Panc1 (cell line): ENCODE results near the gene GATB. TPM values are rescaled to one million over a fixed set of nuclear protein-coding genes. Genes with fewer than 3 reads are reported as not detected.

Source experiments
- ATAC-seq: fragments of 200-7000 bp; cut with Tn5 transposase; 2 replicates; pipeline ENCODE4 v1.9.1; 2020; ENCODE audit warnings: mild to moderate bottlenecking, moderate library complexity
- BruUV-seq: library from RNA; stranded (reverse); fragments of 400-500 nt; replicated peaks from 2 replicates; lab custom pipeline; 2021; lab: Mats Ljungman, UMichigan
- CTCF ChIA-PET: fragments of 300-600 bp; sonication (Branson Sonifier 250); formaldehyde crosslinking; loops from one replicate; lab custom pipeline; 2022; ENCODE audit warnings: antibody characterized with exemption; lab: Charles Lee
- POLR2A ChIA-PET: fragments of 300-600 bp; sonication (Branson Sonifier 250); formaldehyde crosslinking; loops from one replicate; lab custom pipeline; 2022; ENCODE audit warnings: antibody characterized with exemption; lab: Charles Lee
- DNase-seq: peaks from one replicate; pipeline ENCODE4 v3.0.0-alpha.2; 2010; ENCODE audit warnings: low read depth, low spot score
- H3K27ac ChIP-seq: 2 replicates; pipeline ENCODE4 v1.5.1; 2011; ENCODE audit warnings: mild to moderate bottlenecking, low read length, inconsistent platforms
- H3K27me3 ChIP-seq: fragments of 200-500 bp; sonication (Bioruptor generic); 2 replicates; pipeline ENCODE4 v1.6.0; 2014; ENCODE audit warnings: low read length, inconsistent platforms; ENCODE audit not compliant: control insufficient read depth, insufficient read depth
- H3K36me3 ChIP-seq: fragments of 200-500 bp; sonication (Bioruptor generic); 2 replicates; pipeline ENCODE4 v1.5.1; 2014; ENCODE audit warnings: inconsistent platforms, mild to moderate bottlenecking, low read length, moderate library complexity; ENCODE audit not compliant: control insufficient read depth, insufficient read depth
- H3K4me1 ChIP-seq: 2 replicates; pipeline ENCODE4 v1.5.1; 2011; ENCODE audit warnings: inconsistent platforms, mild to moderate bottlenecking, low read length, moderate library complexity; ENCODE audit not compliant: control insufficient read depth, insufficient read depth
- H3K4me3 ChIP-seq, 2 experiments: 2 replicates each; pipeline ENCODE4 v1.5.1; 2011 to 2012; ENCODE audit warnings: low read depth in 2 of 2, low read length in 2 of 2, mild to moderate bottlenecking in 2 of 2, inconsistent platforms in 1 of 2, moderate library complexity in 1 of 2
- H3K9me3 ChIP-seq: fragments of 200-500 bp; sonication (Bioruptor generic); 2 replicates; pipeline ENCODE4 v1.5.1; 2014; ENCODE audit warnings: low read depth, mild to moderate bottlenecking, inconsistent platforms, low read length, moderate library complexity; ENCODE audit not compliant: control insufficient read depth, insufficient read depth
- POLR2AphosphoS5 ChIP-seq: IDR thresholded peaks from 2 replicates; pipeline ENCODE4 v1.6.1; 2012; ENCODE audit warnings: mild to moderate bottlenecking, low read depth, low read length, moderate library complexity
- SIN3A ChIP-seq: IDR thresholded peaks from 2 replicates; pipeline ENCODE4 v1.6.1; 2012; ENCODE audit warnings: low read depth, mild to moderate bottlenecking, low read length, moderate library complexity, borderline replicate concordance; ENCODE audit not compliant: insufficient read depth
- TCF7L2 ChIP-seq: IDR thresholded peaks from 2 replicates; pipeline ENCODE4 v1.6.1; 2011; ENCODE audit warnings: mild to moderate bottlenecking, low read depth, low read length, inconsistent platforms
- in situ Hi-C: cut with HindIII; loops from 2 replicates; pipeline ENCODE4 v1.10.0; 2016; ENCODE audit warnings: low sequenced_read_pairs, low pct_unique_long_range_greater_than_20kb
- intact Hi-C: fragments of 100-400 bp; cut with micrococcal nuclease; formaldehyde crosslinking; loops from one replicate; pipeline ENCODE4 v1.10.0; 2022; ENCODE audit not compliant: unreplicated experiment
- total RNA-seq: library from RNA; stranded (reverse); gene quantifications from one replicate; pipeline ENCODE4 v1.2.1, GENCODE V29; 2021; ENCODE audit not compliant: unreplicated experiment
- TF ChIP-seq, protein P1 (sequence below), 2 experiments: IDR thresholded peaks; 2 replicates each; pipeline ENCODE4 v1.6.1; 2011 to 2012; ENCODE audit warnings: low read depth in 2 of 2, control low read depth in 1 of 2, low read length in 1 of 2, mild to moderate bottlenecking in 1 of 2, moderate library complexity in 1 of 2; ENCODE audit not compliant: insufficient read depth in 1 of 2
- TF ChIP-seq, protein P2 (sequence below): fragments of 450-650 bp; IDR thresholded peaks from 2 replicates; pipeline ENCODE4 v1.5.1; 2017; ENCODE audit warnings: mild to moderate bottlenecking

Gene GATB
- total RNA-seq, 1 experiment from 2014 or later = 9.7 TPM

DNA sequence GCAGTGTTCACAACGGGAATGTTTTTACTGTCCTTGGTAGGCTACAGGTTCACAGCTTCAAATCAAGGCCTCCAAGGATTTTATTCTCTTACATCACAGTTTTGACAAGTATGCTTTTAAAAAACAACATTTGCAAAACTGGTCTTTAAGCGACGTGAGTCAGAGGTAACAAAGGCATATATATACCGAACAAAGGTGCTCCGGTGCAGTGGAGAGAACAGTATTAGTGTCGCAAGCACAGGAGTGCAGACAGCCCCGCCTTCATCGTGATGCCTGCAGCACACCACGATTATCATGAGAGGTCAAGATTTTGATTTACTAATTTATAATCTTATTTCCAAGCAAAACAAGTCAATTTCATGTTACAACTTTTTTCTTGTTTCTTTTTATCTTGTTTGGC is 90.8 kb downstream of the GATB start:
- ATAC-seq (no peak), DNase-seq (no peak)
- in situ Hi-C loops = no loop called here
- no peak for TF ChIP-seq SIN3A
- TF ChIP-seq TCF7L2 = no peak
- TF ChIP-seq POLR2AphosphoS5 = no peak
- TF ChIP-seq, protein P1, sequence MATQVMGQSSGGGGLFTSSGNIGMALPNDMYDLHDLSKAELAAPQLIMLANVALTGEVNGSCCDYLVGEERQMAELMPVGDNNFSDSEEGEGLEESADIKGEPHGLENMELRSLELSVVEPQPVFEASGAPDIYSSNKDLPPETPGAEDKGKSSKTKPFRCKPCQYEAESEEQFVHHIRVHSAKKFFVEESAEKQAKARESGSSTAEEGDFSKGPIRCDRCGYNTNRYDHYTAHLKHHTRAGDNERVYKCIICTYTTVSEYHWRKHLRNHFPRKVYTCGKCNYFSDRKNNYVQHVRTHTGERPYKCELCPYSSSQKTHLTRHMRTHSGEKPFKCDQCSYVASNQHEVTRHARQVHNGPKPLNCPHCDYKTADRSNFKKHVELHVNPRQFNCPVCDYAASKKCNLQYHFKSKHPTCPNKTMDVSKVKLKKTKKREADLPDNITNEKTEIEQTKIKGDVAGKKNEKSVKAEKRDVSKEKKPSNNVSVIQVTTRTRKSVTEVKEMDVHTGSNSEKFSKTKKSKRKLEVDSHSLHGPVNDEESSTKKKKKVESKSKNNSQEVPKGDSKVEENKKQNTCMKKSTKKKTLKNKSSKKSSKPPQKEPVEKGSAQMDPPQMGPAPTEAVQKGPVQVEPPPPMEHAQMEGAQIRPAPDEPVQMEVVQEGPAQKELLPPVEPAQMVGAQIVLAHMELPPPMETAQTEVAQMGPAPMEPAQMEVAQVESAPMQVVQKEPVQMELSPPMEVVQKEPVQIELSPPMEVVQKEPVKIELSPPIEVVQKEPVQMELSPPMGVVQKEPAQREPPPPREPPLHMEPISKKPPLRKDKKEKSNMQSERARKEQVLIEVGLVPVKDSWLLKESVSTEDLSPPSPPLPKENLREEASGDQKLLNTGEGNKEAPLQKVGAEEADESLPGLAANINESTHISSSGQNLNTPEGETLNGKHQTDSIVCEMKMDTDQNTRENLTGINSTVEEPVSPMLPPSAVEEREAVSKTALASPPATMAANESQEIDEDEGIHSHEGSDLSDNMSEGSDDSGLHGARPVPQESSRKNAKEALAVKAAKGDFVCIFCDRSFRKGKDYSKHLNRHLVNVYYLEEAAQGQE (IDR thresholded peaks at IDR 0.05; ENCODE audit: insufficient read depth in 1 of 2, low read depth in 2 of 2, low read length in 1 of 2) = no peak
- Histone ChIP-seq H3K9me3 (no peaks in the 10 kb centered on the region), H3K27ac (no peak overlapping the region), H3K4me1 (no peaks in the 10 kb centered on the region), H3K27me3 (no peaks in the 10 kb centered on the region), H3K36me3 (no peaks in the 10 kb centered on the region), H3K4me3 (no peak overlapping the region)
- CTCF ChIA-PET = no interaction called here
- POLR2A ChIA-PET = no interaction called here
- BruUV-seq = no TSS peak
- intact Hi-C loops = no loop called here

DNA sequence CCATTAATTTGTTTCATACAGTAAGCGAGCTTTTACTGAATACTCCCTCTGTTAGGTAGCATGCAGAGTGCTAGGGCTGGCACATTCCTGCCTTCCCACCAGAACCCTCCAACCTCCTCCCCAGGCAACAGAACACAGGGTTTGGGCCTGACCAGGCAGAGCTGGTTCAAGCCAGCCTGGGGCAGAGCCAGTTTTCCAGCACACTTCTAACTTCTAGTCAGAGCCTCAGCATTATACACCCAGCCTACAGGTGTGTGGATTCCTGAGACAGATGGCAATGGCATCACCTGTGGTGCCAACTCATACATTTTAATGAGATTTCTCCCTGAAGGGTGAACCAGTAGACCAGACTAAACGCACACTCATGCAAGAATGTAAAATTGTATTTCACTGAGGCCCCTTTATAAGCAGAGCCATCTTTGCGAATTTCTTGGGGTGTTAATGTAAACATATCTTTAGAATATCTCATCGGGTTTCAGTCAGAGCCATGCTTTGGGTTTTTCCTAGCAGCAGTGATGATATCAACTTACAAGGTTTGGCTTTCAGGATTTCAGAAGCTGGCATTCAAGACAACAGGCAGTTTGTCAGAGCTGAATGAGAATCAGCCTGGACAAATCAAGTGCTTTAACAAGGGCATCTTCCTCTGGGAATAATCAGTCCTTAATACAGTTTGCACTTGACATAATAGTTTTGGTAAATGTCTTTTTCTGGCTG is 92.0 kb downstream of the GATB start:
- no peaks in the 10 kb centered on the region for H3K27me3 ChIP-seq
- H3K27ac ChIP-seq = no peak overlapping the region
- ChIA-PET CTCF (no interaction called here), POLR2A (no interaction called here)
- H3K4me1 ChIP-seq = no peaks in the 10 kb centered on the region
- in situ Hi-C loops (no loop called here), intact Hi-C loops (no loop called here)
- DNase-seq = no peak
- no peak overlapping the region for H3K4me3 ChIP-seq
- TF ChIP-seq POLR2AphosphoS5 = no peak
- TF ChIP-seq, protein P2, sequence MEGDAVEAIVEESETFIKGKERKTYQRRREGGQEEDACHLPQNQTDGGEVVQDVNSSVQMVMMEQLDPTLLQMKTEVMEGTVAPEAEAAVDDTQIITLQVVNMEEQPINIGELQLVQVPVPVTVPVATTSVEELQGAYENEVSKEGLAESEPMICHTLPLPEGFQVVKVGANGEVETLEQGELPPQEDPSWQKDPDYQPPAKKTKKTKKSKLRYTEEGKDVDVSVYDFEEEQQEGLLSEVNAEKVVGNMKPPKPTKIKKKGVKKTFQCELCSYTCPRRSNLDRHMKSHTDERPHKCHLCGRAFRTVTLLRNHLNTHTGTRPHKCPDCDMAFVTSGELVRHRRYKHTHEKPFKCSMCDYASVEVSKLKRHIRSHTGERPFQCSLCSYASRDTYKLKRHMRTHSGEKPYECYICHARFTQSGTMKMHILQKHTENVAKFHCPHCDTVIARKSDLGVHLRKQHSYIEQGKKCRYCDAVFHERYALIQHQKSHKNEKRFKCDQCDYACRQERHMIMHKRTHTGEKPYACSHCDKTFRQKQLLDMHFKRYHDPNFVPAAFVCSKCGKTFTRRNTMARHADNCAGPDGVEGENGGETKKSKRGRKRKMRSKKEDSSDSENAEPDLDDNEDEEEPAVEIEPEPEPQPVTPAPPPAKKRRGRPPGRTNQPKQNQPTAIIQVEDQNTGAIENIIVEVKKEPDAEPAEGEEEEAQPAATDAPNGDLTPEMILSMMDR = no peak
- TF ChIP-seq TCF7L2 = no peak
- TF ChIP-seq, protein P1 (IDR thresholded peaks at IDR 0.05; ENCODE audit: insufficient read depth in 1 of 2, low read depth in 2 of 2, low read length in 1 of 2) = no peak
- TF ChIP-seq SIN3A = no peak
- no peak for ATAC-seq
- BruUV-seq = no TSS peak
- no peaks in the 10 kb centered on the region for H3K9me3 ChIP-seq
- H3K36me3 ChIP-seq = no peaks in the 10 kb centered on the region
